HPDE6-E6E7 (cell line): ENCODE results near the gene PPP1R1B.

Source experiments
- DNase-seq: peaks from one replicate; pipeline ENCODE4 v3.0.0; 2011; ENCODE audit warnings: missing footprints; ENCODE audit errors: extremely low spot score

PPP1R1B gene

DNA sequence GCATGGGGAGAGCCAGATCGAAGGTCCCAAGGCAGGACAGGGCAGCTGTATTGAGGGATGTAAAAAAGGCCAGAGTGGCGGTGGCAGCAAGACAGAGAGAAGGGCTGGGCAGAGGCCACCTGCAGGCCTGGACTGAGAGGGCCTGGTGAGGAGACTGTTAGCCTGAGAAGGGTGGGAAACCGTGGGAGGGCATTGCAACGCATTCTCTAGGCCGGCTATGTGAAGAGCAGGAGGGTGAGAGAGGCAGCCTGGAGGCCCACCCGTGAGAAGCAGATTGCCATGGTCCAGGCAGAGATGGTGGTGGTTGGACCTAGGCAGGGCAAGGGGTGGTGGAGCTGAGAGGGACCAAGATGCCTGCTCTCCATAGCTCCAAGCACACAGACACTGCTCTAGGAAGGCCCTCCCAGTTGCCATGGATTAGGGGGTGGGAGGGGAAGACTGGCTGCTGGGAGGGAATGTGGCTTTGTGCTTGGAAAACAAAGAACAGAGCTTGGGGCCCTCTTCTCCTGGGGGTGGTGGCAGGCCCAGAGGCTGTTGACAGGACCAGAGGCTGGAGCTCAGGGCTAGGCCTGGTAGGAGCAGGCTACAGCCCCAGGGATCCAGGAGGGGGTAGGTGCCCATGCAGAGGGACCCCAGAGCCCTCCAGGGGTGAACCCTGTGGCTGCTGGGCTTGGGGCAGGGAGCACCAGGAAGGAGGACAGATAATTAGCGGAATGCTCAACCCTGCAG lies 26.0 kb downstream of the PPP1R1B start:
- DNase-seq, result no peak

DNA sequence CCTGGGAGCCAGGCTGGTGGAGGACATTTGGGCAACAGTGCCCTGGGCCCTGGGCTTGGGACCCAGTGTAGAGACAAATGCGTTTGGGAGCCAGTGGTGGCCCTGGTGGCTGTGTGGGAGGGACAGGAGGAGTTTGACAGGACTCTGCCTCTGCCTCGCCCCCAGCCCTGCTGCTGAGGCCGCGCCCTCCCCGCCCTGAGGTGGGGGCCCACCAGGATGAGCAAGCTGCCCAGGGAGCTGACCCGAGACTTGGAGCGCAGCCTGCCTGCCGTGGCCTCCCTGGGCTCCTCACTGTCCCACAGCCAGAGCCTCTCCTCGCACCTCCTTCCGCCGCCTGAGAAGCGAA lies 26.5 kb downstream of the PPP1R1B start:
- DNase-seq, result no peak

DNA sequence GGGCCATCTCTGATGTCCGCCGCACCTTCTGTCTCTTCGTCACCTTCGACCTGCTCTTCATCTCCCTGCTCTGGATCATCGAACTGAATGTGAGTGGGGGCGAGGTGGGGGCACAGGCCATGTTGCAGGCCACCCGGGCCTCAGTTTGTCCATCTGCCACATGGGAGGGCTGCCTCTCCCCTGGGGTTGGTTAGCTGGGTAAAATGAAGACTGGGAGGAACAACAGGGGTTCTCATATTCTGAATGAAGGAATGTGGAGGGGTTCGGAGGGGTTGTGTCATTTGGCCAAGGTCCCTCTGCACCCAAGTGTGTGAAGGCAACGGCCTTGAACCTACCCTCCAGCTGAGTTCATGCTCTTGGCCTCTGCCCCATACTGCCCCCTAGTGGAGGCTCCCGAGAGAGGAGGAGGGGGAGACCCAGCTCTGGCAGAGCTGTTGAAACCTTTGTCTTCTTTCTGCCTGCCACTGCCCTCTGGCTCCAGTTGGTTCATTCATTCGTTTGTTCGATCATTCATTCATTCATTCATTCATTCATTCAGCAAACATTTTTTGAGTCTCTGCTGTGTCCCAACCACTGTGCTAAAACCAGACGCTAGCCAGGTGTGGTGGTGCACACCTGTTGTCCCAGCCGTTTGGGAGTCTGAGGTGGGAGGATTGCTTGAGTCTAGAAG lies 27.0 kb downstream of the PPP1R1B start:
- no peak for DNase-seq

DNA sequence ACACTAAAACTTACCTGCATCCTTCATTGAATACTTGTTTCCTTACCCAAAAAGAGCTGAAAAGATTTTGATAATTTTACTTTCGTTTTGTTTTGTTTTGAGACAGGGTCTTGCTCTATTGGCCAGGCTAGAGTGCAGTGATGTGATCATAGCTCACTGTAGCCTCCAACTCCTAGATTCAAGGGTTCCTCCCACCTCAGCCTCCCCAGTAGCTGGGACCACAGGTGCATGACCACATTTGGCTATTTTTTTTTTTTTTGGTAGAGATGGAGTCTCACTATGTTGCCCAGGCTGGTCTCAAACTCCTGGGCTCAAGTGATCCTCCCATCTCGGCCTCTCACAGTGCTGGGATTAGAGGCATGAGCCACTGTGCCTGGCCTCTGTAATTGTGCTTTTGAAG lies 28.4 kb downstream of the PPP1R1B start:
- DNase-seq, result no peak

DNA sequence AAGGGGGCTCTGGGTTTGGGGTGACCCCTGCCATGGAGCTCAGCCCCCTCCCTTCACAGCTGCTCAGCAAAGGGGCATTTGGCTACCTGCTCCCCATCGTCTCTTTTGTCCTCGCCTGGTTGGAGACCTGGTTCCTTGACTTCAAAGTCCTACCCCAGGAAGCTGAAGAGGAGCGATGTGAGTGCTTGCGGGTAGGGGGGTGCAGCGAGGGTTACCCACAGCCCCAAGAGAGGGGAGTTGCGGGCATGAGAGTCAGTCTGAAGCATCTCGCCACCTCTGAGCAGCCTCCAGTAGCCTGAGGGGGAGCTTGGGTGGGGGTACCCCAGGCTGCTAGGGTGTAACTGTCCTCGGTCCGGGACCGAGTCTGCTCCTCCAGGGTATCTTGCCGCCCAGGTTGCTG lies 31.6 kb downstream of the PPP1R1B start:
- no peak for DNase-seq

DNA sequence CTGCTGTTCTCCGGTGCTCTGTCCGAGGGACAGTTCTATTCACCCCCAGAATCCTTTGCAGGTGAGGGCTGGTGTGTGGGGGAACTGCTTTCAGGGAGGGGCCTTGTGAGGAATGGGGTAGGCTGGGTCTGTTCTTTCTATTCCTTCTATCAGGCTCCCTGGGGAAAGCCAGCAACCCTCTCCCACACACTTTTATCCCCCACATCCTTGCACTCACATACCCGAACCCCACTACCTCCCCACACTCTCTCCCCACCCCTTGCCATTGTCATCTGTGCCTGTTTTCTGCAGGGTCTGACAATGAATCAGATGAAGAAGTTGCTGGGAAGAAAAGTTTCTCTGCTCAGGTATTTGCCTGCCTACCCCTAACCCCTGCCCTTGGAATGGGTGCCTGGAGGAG lies 32.0 kb downstream of the PPP1R1B start:
- no peak for DNase-seq

DNA sequence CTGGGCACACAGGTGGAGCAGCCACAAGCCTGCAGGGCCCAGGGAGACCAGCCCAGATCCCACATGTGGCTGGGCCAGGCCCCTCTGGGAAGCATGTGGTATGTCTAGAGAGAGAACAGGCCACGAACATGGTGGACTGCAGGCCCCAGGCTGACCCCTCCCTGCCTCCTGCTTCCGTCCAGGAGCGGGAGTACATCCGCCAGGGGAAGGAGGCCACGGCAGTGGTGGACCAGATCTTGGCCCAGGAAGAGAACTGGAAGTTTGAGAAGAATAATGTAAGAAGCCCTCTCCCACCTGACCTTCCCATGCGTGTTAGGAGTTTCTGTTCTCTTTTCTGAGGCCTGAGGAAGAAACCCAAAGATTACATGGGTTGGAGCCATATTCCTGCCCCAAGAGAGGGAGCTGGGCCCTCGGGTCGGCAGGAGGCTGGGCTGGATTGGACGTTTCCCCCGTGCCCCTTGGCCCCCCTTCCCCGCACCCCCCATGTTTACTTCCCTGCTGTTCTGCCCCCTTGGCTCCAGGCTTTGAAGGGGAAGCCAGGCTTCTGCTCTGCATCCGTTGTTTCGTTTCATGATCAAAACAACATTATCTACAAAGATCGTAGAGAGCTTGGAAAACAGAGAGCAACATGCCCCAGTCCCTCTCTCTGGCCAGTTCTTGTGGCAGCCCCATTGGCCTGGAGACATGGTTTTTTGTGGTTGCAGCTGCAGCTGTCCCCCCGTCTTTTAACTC lies 32.7 kb downstream of the PPP1R1B start:
- DNase-seq, result no peak

DNA sequence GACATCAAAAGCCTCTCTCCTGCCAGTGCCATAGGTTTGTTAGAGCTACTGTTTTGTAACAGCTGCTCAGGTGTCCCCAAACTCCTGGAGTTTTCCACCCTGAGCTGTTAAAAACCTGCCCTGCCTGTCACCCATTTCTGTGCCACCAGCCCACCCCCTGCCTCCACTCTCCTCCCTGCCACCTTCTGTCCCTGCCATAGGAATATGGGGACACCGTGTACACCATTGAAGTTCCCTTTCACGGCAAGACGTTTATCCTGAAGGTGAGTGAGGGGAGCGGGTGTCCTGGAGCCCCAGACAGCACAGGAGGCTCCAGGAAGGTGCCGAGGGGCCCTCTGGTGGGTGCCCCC lies 33.2 kb downstream of the PPP1R1B start:
- no peak for DNase-seq

DNA sequence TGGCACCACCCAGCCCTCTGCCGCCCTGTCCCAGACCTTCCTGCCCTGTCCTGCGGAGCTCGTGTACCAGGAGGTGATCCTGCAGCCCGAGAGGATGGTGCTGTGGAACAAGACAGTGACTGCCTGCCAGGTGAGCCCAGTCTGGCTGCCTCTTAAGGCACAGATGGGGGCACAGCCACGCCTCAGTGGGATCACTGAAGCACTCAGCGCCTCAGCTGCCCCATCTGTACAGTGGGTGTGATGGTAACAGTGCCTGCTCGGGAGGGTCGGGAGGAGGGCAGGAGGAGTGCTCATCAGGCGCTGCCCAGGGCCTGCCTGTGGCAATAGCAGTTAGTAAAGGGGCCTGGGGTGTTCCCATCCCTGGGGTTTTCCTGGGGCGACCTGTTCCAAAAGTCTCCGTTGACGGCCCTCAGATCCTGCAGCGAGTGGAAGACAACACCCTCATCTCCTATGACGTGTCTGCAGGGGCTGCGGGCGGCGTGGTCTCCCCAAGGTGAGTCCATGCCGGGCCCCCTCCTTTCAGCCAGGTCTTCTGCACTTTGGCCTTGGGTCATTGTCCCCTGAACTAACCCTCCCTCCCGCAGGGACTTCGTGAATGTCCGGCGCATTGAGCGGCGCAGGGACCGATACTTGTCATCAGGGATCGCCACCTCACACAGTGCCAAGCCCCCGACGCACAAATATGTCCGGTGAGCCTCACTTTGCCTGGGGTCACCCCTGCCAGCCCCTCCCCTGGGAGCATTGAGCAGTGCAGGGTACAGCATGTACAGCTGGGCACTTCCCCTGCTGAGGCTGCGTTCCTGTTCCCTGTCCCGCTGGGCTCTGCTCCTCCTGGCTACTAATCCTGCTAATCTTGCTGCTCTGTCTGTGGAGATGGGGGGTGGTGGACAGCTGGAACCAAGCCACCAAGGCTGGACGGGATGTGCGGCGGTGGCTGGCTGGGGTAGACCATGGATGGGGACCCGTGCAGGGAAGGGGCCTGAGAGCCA lies 33.9 kb downstream of the PPP1R1B start:
- DNase-seq, result no peak

DNA sequence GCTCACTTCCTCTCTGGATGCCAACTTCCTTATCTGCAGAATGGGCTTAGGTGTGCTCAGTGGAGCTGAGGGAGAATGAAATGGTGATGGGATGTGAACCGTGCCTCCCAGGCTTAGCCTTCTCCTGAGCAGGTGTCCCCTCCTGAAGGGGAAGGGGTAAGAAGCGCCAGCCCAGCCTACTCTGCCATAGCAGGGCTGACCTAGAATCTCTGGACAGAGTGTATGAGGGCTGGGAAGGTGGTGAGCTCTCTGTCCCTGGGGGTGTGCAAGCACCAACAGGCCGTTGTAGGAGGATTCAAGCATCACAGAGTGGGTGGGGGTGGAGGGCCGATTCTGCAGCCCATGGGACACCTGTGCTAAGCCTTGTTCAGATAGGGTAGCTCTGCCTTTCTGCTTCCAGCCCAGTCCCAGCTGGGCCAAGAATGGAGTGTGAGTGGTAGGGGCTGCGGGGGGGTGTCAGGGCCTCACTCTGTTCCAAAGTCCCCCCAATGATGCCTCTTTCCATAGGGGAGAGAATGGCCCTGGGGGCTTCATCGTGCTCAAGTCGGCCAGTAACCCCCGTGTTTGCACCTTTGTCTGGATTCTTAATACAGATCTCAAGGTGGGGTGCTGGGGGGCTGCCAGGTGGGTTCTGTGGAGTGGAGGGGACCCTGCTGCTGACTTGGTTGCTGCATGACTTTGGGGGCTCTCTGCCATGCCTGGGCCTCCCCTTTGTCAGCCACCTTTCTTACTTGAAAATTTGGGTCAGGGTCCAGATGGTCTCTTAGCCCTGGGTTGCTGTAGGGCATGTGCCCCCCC lies 35.2 kb downstream of the PPP1R1B start:
- no peak for DNase-seq

DNA sequence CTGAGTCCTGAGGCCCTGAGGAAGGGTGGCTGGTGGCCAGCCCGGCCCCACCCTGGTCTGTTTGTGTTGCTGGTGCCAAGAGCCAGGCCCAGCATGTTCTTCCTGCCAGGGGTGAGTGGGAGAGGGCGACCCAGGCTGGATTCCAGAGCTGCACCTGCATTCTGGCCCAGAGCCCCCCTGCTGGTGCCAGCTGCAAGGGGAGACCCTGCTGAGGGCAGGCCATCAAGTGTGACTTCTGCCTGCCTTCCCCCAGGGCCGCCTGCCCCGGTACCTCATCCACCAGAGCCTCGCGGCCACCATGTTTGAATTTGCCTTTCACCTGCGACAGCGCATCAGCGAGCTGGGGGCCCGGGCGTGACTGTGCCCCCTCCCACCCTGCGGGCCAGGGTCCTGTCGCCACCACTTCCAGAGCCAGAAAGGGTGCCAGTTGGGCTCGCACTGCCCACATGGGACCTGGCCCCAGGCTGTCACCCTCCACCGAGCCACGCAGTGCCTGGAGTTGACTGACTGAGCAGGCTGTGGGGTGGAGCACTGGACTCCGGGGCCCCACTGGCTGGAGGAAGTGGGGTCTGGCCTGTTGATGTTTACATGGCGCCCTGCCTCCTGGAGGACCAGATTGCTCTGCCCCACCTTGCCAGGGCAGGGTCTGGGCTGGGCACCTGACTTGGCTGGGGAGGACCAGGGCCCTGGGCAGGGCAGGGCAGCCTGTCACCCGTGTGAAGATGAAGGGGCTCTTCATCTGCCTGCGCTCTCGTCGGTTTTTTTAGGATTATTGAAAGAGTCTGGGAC lies 36.0 kb downstream of the PPP1R1B start:
- no peak for DNase-seq

DNA sequence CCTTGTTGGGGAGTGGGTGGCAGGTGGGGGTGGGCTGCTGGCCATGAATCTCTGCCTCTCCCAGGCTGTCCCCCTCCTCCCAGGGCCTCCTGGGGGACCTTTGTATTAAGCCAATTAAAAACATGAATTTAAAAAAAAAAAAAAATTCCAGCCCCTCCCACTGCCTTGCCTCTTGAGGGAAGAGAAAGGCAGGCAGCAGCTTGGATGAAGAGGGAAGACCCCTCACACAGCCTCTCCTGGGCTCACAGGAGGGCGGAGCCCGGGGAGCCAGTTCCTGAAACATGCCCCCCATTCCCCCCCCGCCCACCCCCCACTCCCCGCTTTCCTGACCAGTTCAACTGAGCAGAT lies 36.6 kb downstream of the PPP1R1B start:
- DNase-seq, result no peak

DNA sequence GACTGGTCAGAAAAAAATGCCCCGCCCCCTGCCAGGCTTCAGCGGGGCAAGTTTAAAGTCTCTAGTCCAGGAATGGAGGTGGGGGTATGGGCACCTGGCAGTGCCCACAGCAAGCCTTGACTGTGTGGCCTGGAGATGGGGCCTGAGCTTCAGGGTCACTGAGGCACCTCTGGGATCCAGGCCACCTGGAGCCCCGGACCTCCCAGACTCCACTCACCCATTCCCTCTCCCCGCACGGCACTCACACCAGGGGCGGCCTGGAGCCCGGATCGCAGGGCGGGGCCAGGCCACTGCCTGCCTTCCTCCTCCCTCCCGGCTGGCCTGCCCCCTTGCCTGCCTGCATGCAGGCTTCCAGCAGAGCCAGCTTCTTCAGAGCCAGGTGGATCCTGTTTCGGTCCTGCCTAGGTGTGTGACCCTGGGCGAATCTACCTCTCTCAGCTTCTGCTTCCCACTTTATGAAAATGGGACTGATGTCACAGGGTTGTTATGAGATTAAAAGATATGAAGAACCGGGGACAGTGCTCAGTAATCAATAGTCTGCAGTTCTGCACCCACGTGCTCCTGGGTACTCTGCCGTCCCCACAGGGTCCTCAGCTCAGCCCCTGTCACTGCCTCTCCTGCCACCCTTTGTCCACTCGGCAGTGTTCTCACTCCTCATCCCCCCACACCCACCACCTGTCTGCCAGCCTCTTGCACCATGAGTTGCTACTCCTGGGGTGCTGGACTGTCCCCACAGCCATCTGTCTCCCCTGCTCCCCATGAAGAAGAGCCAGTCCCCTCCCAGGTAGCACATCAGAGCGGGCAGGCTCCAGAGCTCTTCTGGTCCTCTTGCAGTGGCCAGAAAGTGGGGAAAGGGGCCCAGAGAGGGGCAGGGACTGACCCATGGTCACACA lies 37.2 kb downstream of the PPP1R1B start:
- DNase-seq, result peak; percentile 71

DNA sequence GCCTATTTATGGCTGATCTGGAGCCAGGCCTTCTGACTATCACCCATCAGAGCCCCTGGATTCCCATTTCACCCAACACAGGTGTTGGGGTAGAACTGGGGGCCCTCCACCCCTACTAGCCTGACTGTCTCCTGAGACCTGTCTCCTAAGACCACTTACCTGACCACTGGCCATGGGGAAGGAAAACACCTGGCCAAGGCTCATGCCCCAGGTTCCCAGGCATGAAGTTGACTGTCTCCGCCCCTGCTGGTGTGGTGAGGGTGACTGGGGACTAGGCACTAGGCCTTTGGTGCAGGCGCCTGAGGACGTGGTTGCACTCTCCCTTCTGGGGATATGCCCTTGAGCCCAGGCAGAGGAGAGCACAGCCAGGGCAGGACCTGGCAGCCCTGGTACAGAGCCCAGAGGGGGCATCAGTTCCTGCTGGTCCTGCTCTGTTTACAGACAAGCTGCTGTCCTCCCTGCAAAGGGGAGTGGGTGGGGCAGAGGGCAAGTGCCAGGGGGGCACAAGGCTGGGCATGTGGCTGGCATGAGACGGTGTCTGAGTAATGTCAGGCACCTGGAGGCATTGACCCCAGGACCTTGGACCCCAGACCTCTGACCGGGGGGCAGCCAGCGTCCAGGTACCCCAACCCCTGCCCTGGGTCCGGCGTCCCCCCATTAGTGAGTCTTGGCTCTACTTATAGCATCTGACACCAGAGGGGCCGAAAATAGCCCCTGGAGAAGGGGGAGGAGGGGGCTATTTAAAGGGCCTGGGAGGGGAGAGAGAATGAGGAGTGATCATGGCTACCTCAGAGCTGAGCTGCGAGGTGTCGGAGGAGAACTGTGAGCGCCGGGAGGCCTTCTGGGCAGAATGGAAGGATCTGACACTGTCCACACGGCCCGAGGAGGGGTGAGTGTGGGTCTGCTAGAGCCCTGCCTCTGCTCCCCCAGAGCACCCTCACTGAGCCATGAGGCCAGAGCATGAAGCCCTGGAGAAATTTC lies 38.1 kb downstream of the PPP1R1B start, which contains the start of gene TCAP:
TSS of gene TCAP (plus strand) at position 769 of the 981 bp plus-strand sequence. CDS start at position 780, 11 bp downstream.
- no peak for DNase-seq

DNA sequence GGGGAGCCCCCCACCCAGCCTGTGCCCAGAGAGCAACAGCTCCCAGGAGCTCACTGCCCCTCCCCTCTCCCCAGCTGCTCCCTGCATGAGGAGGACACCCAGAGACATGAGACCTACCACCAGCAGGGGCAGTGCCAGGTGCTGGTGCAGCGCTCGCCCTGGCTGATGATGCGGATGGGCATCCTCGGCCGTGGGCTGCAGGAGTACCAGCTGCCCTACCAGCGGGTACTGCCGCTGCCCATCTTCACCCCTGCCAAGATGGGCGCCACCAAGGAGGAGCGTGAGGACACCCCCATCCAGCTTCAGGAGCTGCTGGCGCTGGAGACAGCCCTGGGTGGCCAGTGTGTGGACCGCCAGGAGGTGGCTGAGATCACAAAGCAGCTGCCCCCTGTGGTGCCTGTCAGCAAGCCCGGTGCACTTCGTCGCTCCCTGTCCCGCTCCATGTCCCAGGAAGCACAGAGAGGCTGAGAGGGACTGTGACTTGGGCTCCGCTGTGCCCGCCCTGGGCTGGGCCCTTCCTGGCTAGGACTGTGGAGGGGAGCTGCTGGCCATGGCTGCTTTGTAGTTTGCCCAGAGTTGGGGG lies 39.0 kb downstream of the PPP1R1B start:
- peak; percentile 46 for DNase-seq

DNA sequence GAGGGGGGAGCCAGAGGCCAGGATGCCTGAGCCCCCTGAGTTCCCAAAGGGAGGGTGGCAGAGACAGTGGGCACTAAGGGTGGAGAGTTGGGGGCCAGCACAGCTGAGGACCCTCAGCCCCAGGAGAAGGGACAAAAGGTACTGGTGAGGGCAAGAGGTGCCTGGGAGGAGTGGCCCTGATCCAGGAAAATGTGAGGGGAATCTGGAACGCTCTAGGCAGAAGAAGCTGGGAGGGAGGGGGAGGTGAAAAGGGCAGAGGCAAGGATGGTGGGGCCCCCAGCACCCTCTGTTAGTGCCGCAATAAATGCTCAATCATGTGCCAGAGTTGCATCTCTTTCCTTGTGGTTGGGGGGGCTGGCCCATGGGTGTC lies 39.5 kb downstream of the PPP1R1B start:
- no peak for DNase-seq

DNA sequence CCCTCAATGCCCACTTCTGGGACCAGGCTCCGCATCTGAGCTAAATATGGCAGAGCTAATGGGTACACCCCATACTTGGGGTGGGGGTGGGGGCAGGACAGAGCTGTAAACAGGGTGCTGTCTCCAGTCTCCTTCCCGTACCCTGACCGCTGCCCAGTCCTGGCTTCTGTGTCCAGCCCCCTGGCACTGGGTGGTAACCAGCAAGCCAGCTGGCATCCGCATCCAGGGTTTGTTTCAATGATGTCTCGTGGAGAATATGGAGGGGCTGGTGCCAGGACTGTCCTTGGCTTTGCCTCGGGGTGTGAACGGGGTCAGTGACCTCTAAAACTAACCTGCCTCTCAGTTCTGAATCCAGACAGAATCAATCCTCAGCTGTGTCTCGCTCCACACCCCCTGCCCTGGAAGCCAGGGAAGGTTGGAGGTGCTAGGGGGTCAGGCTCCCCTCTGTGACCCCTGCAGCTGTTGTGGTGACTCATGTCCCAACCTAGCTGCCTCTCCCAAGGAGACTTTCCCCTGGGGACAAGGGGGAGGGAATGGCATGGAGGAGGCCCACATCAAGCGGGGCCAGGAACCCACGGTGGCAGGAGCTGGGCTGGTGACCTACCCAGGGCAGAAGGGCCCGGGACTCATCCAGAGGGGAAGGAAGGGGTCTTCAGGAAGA lies 40.0 kb downstream of the PPP1R1B start:
- no peak for DNase-seq
